HepG2 (cell line): ENCODE results near the gene TIPRL. TPM values are rescaled to one million over a fixed set of nuclear protein-coding genes. Genes with fewer than 3 reads are reported as not detected.
A peak's percentile ranks its signal among the peaks of the same experiment; 100 is the strongest.

Experiments used
- ATAC-seq: fragments of 200-7000 bp; cut with Tn5 transposase; 3 replicates; pipeline ENCODE4 v1.9.1; 2020; ENCODE audit warnings: mild to moderate bottlenecking, moderate library complexity
- BruUV-seq: library from RNA; stranded (reverse); fragments of 400-500 nt; replicated peaks from 2 replicates; lab custom pipeline; 2021; lab: Mats Ljungman, UMichigan
- CTCF ChIA-PET: fragments of 300-600 bp; formaldehyde crosslinking; extraction: SDS; loops from one replicate; lab custom pipeline; 2021; ENCODE audit warnings: low total read pairs, inconsistent platforms, low intra/inter-chr PET ratio; lab: Yijun Ruan, JAX
- POLR2A ChIA-PET: fragments of 350-600 bp; sonication (Branson Sonifier 250); formaldehyde crosslinking; loops from one replicate; lab custom pipeline; 2020; ENCODE audit warnings: antibody characterized with exemption, inconsistent platforms; lab: Yijun Ruan, JAX
- DNase-seq: peaks from one replicate; pipeline ENCODE4 v3.0.0-alpha.2; 2015; ENCODE audit warnings: low spot score
- FAIRE-seq: peaks from 3 replicates; lab custom pipeline; 2011; peaks lifted over from hg19 to GRCh38; lab: Jason Lieb, UNC
- H2AFZ ChIP-seq: one replicate; pipeline ENCODE4 v1.6.1; 2011; ENCODE audit warnings: low read length, inconsistent platforms
- H3K27ac ChIP-seq: fragments of 300-600 bp; 3 replicates; pipeline ENCODE4 v1.8.0; 2011; ENCODE audit warnings: mixed run types, mild to moderate bottlenecking, mixed read lengths, low read length, inconsistent platforms; ENCODE audit not compliant: insufficient read depth; ENCODE audit errors: extremely low read length
- H3K27me3 ChIP-seq, 2 experiments: fragments of 200-600 bp in 1 of 2; 2 replicates in 1 of 2; 3 replicates in 1 of 2; pipeline versions ENCODE4 v1.6.0 to v1.8.0; 2011; ENCODE audit warnings: low read length in 2 of 2, mild to moderate bottlenecking in 2 of 2, moderate library complexity in 2 of 2, inconsistent platforms in 1 of 2; ENCODE audit not compliant: insufficient read depth in 2 of 2, control insufficient read depth in 1 of 2
- H3K36me3 ChIP-seq, 2 experiments: fragments of 200-600 bp in 1 of 2; replicated peaks in 1 of 2; 2 replicates in 1 of 2; 3 replicates in 1 of 2; pipeline versions ENCODE4 v1.5.1 to v1.8.0; 2011; ENCODE audit warnings: low read length in 2 of 2, inconsistent platforms in 1 of 2; ENCODE audit not compliant: insufficient read depth in 2 of 2, control insufficient read depth in 1 of 2
- H3K4me1 ChIP-seq: 2 replicates; pipeline ENCODE4 v1.5.1; 2012; ENCODE audit warnings: low read length, inconsistent platforms; ENCODE audit not compliant: insufficient read depth
- H3K4me2 ChIP-seq: 2 replicates; pipeline ENCODE4 v1.6.0; 2011; ENCODE audit warnings: low read depth, low read length, inconsistent platforms
- H3K4me3 ChIP-seq, 3 experiments: fragments of 200-600 bp in 1 of 3; sonication (generic), shearing (Covaris generic) in 1 of 3; replicated peaks in 1 of 3; 2 replicates each; pipeline ENCODE4 v1.5.1; 2011 to 2016; ENCODE audit warnings: low read length in 3 of 3, inconsistent platforms in 2 of 3, low read depth in 2 of 3, mild to moderate bottlenecking in 2 of 3, control low read depth in 1 of 3, mixed read lengths in 1 of 3; ENCODE audit not compliant: insufficient read depth in 1 of 3
- H3K79me2 ChIP-seq: one replicate; pipeline ENCODE4 v1.6.1; 2011; ENCODE audit warnings: low read length, inconsistent platforms; ENCODE audit not compliant: insufficient read depth
- H3K9ac ChIP-seq: 2 replicates; pipeline ENCODE4 v1.6.0; 2011; ENCODE audit warnings: mild to moderate bottlenecking, low read depth, low read length, inconsistent platforms; ENCODE audit not compliant: insufficient read depth
- H3K9me3 ChIP-seq: 2 replicates; pipeline ENCODE4 v1.5.1; 2012; ENCODE audit warnings: mild to moderate bottlenecking, low read length
- H4K20me1 ChIP-seq: 2 replicates; pipeline ENCODE4 v1.6.0; 2011; ENCODE audit warnings: inconsistent platforms, mild to moderate bottlenecking, low read length, moderate library complexity; ENCODE audit not compliant: insufficient read depth
- ATF7 ChIP-seq, 2 experiments: fragments of 450-650 bp in 1 of 2; sonication (generic) in 1 of 2; formaldehyde crosslinking in 1 of 2; IDR thresholded peaks; 2 replicates each; pipeline versions ENCODE4 v1.4.0 to v1.6.1; 2016 to 2020; ENCODE audit warnings: antibody characterized with exemption in 1 of 2, mild to moderate bottlenecking in 1 of 2, missing genetic modification reagents in 1 of 2
- MAFF ChIP-seq: IDR thresholded peaks from 2 replicates; pipeline ENCODE4 v1.6.1; 2011; ENCODE audit warnings: low read depth, low read length, improper control_type of control experiment
- MAFK ChIP-seq, 2 experiments: IDR thresholded peaks in 1 of 2; conservative IDR thresholded peaks in 1 of 2; 2 replicates each; pipeline ENCODE4 v1.6.1; 2011; ENCODE audit warnings: improper control_type of control experiment in 2 of 2, low read length in 2 of 2
- MATR3 ChIP-seq: sonication (generic); formaldehyde crosslinking; IDR thresholded peaks from 2 replicates; pipeline ENCODE4 v1.4.0; 2020; ENCODE audit warnings: missing genetic modification reagents
- MYPOP ChIP-seq: sonication (generic); formaldehyde crosslinking; IDR thresholded peaks from 2 replicates; pipeline ENCODE4 v1.8.1; 2023; ENCODE audit warnings: mild to moderate bottlenecking, moderate library complexity, missing genetic modification reagents
- TERF1 ChIP-seq: sonication (generic); formaldehyde crosslinking; IDR thresholded peaks from 2 replicates; pipeline ENCODE4 v1.8.0; 2022; ENCODE audit warnings: mild to moderate bottlenecking, missing genetic modification reagents, moderate library complexity
- TP53 ChIP-seq: sonication (generic); formaldehyde crosslinking; conservative IDR thresholded peaks from 2 replicates; pipeline ENCODE4 v1.4.0; 2020; ENCODE audit warnings: missing genetic modification reagents
- ZNF318 ChIP-seq: sonication (generic); formaldehyde crosslinking; IDR thresholded peaks from 2 replicates; pipeline ENCODE4 v1.4.0; 2020; ENCODE audit warnings: mild to moderate bottlenecking, missing genetic modification reagents
- ZNF788 ChIP-seq: sonication (generic); formaldehyde crosslinking; IDR thresholded peaks from 2 replicates; pipeline ENCODE4 v1.5.0; 2020; ENCODE audit warnings: mild to moderate bottlenecking, missing genetic modification reagents, borderline replicate concordance
- WGBS: methylation state at CpG from one replicate; pipeline ENCODE4 v1.1.6; 2017; ENCODE audit warnings: low lambda C conversion rate; 5-methylcytosine and 5-hydroxymethylcytosine counted together
- in situ Hi-C: cut with HindIII; loops from 2 replicates; pipeline ENCODE4 v1.10.0; 2017; ENCODE audit warnings: low pct_unique_long_range_greater_than_20kb; ENCODE audit not compliant: extremely low pct_ligation_motif_present
- intact Hi-C: fragments of 100-400 bp; cut with micrococcal nuclease; formaldehyde crosslinking; loops from one replicate; pipeline ENCODE4 v1.10.0; 2022; ENCODE audit not compliant: unreplicated experiment
- polyA plus RNA-seq, 8 experiments: library from polyadenylated mRNA; depleted of rRNA in 3 of 8; stranded (reverse) in 7 of 8; unstranded in 1 of 8; fragments of >200 nt; fragmentation: Illumina TruSeq in 4 of 8; extraction: Trizol in 4 of 8; gene quantifications; 2 replicates each; pipeline versions ENCODE4 v1.2.1 to v1.2.3, GENCODE V29; 2011 to 2016; ENCODE audit warnings: low read depth in 4 of 8, missing spikeins in 1 of 8, mixed read lengths in 1 of 8; ENCODE audit not compliant: insufficient read depth in 1 of 8
- total RNA-seq, 5 experiments: library from RNA; depleted of rRNA; stranded (reverse); fragments of >200 nt; fragmentation: Illumina TruSeq; extraction: Trizol; gene quantifications; 2 replicates each; pipeline ENCODE4 v1.2.3, GENCODE V29; 2016; ENCODE audit warnings: low read depth in 1 of 5

Gene TIPRL
- total and polyA plus RNA-seq, 2 of the 13 experiments (the other 11 are each of a cell fraction or from before 2014, with no cell fraction given): 10.1 to 22.8 TPM

GRCh38 chr1:168172250-168172915, 6.4 kb upstream of the TIPRL start:
- ChIA-PET POLR2A (no interaction called here), CTCF (no interaction called here)
- no peak for TF ChIP-seq MATR3 (CRISPR knock-in tag)
- TF ChIP-seq ZNF788 (CRISPR knock-in tag): no peak
- 0 out of 2 replicates have a peak, but pooled peaks have one; percentile 18 for TF ChIP-seq MAFF
- peak in 1 of 2 experiments; percentile 53; a peak in 3 of 4 replicates for TF ChIP-seq MAFK (conservative IDR thresholded peaks at IDR 0.05 in 1 of 2, IDR thresholded peaks at IDR 0.05 in 1 of 2; ENCODE audit: low read length in 2 of 2)
- TF ChIP-seq MYPOP: no peak
- TF ChIP-seq TERF1: no peak
- TF ChIP-seq TP53 (CRISPR knock-in tag): no peak
- TF ChIP-seq ZNF318 (CRISPR knock-in tag): no peak
- TF ChIP-seq ATF7 (IDR thresholded peaks at IDR 0.05): peak; percentile 76
- TF ChIP-seq ATF7 (CRISPR knock-in tag; IDR thresholded peaks at IDR 0.05): no peak
- DNase-seq (no peak), ATAC-seq (no peak), FAIRE-seq (no peak)
- no peaks in the 10 kb centered on the region for H3K4me1 ChIP-seq
- no peaks in the 10 kb centered on the region for H3K27me3 ChIP-seq
- no TSS peak for BruUV-seq
- no peaks in the 10 kb centered on the region for H3K36me3 ChIP-seq
- H4K20me1 ChIP-seq: no peaks in the 10 kb centered on the region
- in situ Hi-C loops (no loop called here), intact Hi-C loops (no loop called here)
- H3K27ac ChIP-seq: no peak overlapping the region
- no peak overlapping the region for H3K4me2 ChIP-seq
- no peaks in the 10 kb centered on the region for H3K79me2 ChIP-seq
- no peak overlapping the region for H3K4me3 ChIP-seq
- H2AFZ ChIP-seq: no peak overlapping the region
- 67% methylated on average over 3 of the region's 3 CpGs for WGBS
- H3K9ac ChIP-seq: no peak overlapping the region
- no peaks in the 10 kb centered on the region for H3K9me3 ChIP-seq
